Left ventricle myocardium inferior (tissue), 1 donor: Measurements from ENCODE around the gene VCAN. TPM values are rescaled to one million over a fixed set of nuclear protein-coding genes. Genes with fewer than 3 reads are reported as not detected.

Source experiments
- DNase-seq: peaks from one replicate; pipeline ENCODE4 v3.0.0-alpha.2; 2020
- H3K27ac ChIP-seq: fragments of 200-600 bp; replicated peaks from 2 replicates; pipeline ENCODE4 v1.8.0; 2021
- H3K27me3 ChIP-seq: fragments of 200-600 bp; 2 replicates; pipeline ENCODE4 v1.8.0; 2021; ENCODE audit warnings: low read depth
- H3K36me3 ChIP-seq: fragments of 200-600 bp; 2 replicates; pipeline ENCODE4 v1.8.0; 2021
- H3K4me1 ChIP-seq: fragments of 200-600 bp; 2 replicates; pipeline ENCODE4 v1.8.0; 2021
- H3K4me3 ChIP-seq: fragments of 200-600 bp; 2 replicates; pipeline ENCODE4 v1.8.0; 2021; ENCODE audit warnings: mild to moderate bottlenecking, moderate library complexity
- H3K9me3 ChIP-seq: fragments of 200-600 bp; replicated peaks from 2 replicates; pipeline ENCODE4 v1.8.0; 2021
- intact Hi-C: fragments of 100-400 bp; cut with micrococcal nuclease; formaldehyde crosslinking; loops from one replicate; pipeline ENCODE4 v1.11.0; 2022
- total RNA-seq: library from RNA; stranded (reverse); fragmentation: NEBNext Ultra II Directional; extraction: Animal tissue kit (Norgen Biotek cat#: 25700); gene quantifications from one replicate; pipeline ENCODE4 v1.2.1, GENCODE V29; 2021
- TF ChIP-seq, protein P1 (sequence below): fragments of 200-600 bp; IDR thresholded peaks from 2 replicates; pipeline ENCODE4 v1.8.0; 2021; ENCODE audit warnings: antibody characterized with exemption, mild to moderate bottlenecking, borderline replicate concordance
- donor health status: DM: no; HTN: yes; CAD: no; lungs with severe emphysema.

VCAN gene
- total RNA-seq, 1 donor from 2014 or later, result 25.2 TPM

DNA sequence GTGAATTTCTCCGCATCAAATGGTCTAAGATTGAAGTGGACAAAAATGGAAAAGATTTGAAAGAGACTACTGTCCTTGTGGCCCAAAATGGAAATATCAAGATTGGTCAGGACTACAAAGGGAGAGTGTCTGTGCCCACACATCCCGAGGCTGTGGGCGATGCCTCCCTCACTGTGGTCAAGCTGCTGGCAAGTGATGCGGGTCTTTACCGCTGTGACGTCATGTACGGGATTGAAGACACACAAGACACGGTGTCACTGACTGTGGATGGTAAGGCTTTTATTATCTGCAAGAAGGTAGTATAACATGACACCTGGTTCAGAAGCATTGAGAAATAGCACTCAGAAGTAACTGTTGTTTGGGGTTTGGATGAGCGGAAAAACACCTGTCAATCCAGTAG, 18.7 kb downstream of the VCAN start:
- Histone ChIP-seq H3K4me1 (no peaks in the 10 kb centered on the region), H3K27me3 (no peaks in the 10 kb centered on the region), H3K4me3 (no peak overlapping the region), H3K9me3 (no peaks in the 10 kb centered on the region), H3K27ac (no peak overlapping the region), H3K36me3 (no peaks in the 10 kb centered on the region)
- no peak for DNase-seq
- TF ChIP-seq, protein P1, sequence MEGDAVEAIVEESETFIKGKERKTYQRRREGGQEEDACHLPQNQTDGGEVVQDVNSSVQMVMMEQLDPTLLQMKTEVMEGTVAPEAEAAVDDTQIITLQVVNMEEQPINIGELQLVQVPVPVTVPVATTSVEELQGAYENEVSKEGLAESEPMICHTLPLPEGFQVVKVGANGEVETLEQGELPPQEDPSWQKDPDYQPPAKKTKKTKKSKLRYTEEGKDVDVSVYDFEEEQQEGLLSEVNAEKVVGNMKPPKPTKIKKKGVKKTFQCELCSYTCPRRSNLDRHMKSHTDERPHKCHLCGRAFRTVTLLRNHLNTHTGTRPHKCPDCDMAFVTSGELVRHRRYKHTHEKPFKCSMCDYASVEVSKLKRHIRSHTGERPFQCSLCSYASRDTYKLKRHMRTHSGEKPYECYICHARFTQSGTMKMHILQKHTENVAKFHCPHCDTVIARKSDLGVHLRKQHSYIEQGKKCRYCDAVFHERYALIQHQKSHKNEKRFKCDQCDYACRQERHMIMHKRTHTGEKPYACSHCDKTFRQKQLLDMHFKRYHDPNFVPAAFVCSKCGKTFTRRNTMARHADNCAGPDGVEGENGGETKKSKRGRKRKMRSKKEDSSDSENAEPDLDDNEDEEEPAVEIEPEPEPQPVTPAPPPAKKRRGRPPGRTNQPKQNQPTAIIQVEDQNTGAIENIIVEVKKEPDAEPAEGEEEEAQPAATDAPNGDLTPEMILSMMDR, result no peak
- intact Hi-C loops, result no loop called here

DNA sequence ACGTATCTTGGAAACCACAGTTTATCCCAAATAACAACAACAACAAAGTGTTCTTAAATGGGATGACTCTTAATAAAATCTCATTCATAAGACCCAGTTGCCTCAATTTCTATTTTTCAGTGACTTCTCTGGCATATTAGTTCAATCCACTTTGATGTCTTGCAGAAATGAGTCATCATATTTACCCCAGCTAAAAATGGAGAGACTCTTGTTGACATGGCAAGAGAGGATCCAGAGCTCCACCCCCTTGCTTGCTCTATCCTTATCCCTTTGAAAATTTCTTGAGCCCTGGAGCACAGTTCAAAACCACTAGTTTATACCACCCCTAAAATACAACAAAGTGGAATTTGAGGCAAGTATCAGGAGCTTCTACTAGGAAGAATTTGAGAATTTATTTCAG, 20.8 kb downstream of the VCAN start:
- H3K27me3 ChIP-seq, result no peaks in the 10 kb centered on the region
- TF ChIP-seq, protein P1, result no peak
- no peak for DNase-seq
- H3K27ac ChIP-seq, result no peak overlapping the region
- no peak overlapping the region for H3K4me3 ChIP-seq
- H3K4me1 ChIP-seq, result no peaks in the 10 kb centered on the region
- H3K36me3 ChIP-seq, result no peaks in the 10 kb centered on the region
- H3K9me3 ChIP-seq, result no peaks in the 10 kb centered on the region
- intact Hi-C loops, result no loop called here

DNA sequence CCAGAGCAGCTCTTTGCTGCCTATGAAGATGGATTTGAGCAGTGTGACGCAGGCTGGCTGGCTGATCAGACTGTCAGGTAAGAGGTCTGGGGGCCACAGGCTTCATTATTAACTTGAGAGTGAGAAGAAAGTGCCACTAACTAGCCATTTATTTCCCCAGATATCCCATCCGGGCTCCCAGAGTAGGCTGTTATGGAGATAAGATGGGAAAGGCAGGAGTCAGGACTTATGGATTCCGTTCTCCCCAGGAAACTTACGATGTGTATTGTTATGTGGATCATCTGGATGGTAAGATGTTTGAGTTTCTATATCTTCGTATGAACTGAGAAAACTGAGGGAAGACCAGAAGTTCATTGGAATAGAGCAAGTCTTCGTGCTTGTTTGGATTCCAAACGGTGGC, 22.1 kb downstream of the VCAN start:
- intact Hi-C loops, result no loop called here
- no peaks in the 10 kb centered on the region for H3K27me3 ChIP-seq
- H3K4me1 ChIP-seq, result no peaks in the 10 kb centered on the region
- H3K9me3 ChIP-seq, result no peaks in the 10 kb centered on the region
- TF ChIP-seq, protein P1, result no peak
- no peak overlapping the region for H3K27ac ChIP-seq
- no peak overlapping the region for H3K4me3 ChIP-seq
- no peaks in the 10 kb centered on the region for H3K36me3 ChIP-seq
- DNase-seq, result no peak

DNA sequence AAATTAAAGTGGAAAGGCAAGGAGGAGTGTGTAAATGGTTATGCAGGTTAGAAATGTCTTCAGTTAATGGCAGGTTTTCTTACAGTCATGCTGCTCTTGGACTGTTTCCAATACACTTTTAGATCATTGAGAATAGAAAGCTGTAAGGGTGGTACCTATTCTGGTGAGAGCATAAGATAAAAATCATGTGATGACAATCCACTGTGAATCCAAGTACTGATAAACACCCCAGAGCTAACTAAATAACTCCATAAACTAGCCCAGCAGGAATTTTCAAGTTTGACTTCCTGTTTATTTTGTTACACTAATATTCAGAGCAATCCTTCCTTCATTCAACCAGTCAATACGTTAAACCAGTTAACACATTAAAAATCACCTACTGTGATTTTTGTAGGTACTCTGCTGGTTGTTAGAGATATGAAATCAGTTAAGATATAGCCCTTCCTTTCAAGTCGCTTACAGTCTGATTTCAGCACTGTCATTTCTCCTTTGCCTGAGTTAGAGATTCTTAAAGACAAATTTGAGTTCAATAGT, 22.6 kb downstream of the VCAN start:
- no peaks in the 10 kb centered on the region for H3K27me3 ChIP-seq
- TF ChIP-seq, protein P1, result no peak
- no peaks in the 10 kb centered on the region for H3K4me1 ChIP-seq
- intact Hi-C loops, result no loop called here
- H3K36me3 ChIP-seq, result no peaks in the 10 kb centered on the region
- H3K27ac ChIP-seq, result no peak overlapping the region
- DNase-seq, result no peak
- H3K4me3 ChIP-seq, result no peak overlapping the region
- H3K9me3 ChIP-seq, result no peaks in the 10 kb centered on the region

DNA sequence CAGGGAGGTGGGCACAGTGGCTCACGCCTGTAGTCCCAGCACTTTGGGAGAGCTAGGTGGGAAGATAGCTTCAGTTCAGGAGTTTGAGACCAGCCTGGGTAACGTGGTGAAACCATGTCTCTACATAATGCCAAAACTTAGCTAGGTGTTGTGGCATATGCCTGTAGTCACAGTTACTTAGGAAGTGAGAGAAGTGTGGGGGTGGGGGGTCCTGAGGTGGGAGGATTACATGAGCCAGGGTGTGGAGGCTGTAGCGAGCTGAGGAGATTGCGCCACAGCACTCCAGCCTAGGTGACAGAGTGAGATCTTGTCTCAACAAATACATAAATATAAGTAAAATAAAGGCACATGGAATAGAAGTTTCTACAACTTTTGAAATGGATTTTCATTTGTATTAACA, 23.1 kb downstream of the VCAN start:
- TF ChIP-seq, protein P1, result no peak
- Histone ChIP-seq H3K27me3 (no peaks in the 10 kb centered on the region), H3K4me3 (no peak overlapping the region), H3K36me3 (no peaks in the 10 kb centered on the region), H3K27ac (no peak overlapping the region), H3K9me3 (no peaks in the 10 kb centered on the region), H3K4me1 (no peaks in the 10 kb centered on the region)
- intact Hi-C loops, result no loop called here
- DNase-seq, result no peak
